Fibroblast of pulmonary artery (primary cell): Measurements from ENCODE around the gene ERFL.

Experiments used
- DNase-seq: peaks from one replicate; pipeline ENCODE4 v3.0.0-alpha.2; 2010; ENCODE audit warnings: low read depth
- H3K4me3 ChIP-seq: replicated peaks from 2 replicates; pipeline ENCODE4 v1.5.1; 2011; ENCODE audit warnings: low read depth, mild to moderate bottlenecking, control low read depth, low read length, moderate library complexity
- TF ChIP-seq, protein P1 (sequence below): IDR thresholded peaks from 2 replicates; pipeline ENCODE4 v1.5.1; 2011; ENCODE audit warnings: mild to moderate bottlenecking, control low read depth, low read length, inconsistent platforms; ENCODE audit errors: missing control alignments

ERFL gene

DNA sequence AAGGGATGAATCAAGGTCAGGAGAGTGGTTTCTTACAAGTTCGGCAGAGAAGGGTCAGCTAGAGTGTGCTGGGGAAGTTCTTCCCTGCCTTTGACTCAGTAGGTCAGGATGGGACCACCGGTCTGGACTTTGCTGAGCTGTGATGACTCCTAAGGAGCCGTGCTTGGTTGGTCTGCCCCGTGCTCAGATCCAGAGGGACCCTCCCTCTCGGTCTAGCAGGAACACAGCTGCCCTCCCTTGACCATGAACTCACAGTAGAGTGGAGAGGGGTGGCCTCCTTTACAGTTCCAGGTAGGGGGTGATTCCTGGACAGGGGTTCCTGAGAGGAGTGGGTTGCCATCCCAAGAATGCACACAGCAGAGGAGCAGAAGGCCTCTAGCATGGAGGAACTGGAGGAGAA lies 63.9 kb downstream of the ERFL start:
- DNase-seq, result no peak
- TF ChIP-seq, protein P1, sequence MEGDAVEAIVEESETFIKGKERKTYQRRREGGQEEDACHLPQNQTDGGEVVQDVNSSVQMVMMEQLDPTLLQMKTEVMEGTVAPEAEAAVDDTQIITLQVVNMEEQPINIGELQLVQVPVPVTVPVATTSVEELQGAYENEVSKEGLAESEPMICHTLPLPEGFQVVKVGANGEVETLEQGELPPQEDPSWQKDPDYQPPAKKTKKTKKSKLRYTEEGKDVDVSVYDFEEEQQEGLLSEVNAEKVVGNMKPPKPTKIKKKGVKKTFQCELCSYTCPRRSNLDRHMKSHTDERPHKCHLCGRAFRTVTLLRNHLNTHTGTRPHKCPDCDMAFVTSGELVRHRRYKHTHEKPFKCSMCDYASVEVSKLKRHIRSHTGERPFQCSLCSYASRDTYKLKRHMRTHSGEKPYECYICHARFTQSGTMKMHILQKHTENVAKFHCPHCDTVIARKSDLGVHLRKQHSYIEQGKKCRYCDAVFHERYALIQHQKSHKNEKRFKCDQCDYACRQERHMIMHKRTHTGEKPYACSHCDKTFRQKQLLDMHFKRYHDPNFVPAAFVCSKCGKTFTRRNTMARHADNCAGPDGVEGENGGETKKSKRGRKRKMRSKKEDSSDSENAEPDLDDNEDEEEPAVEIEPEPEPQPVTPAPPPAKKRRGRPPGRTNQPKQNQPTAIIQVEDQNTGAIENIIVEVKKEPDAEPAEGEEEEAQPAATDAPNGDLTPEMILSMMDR, result no peak
- no peak overlapping the region for H3K4me3 ChIP-seq

DNA sequence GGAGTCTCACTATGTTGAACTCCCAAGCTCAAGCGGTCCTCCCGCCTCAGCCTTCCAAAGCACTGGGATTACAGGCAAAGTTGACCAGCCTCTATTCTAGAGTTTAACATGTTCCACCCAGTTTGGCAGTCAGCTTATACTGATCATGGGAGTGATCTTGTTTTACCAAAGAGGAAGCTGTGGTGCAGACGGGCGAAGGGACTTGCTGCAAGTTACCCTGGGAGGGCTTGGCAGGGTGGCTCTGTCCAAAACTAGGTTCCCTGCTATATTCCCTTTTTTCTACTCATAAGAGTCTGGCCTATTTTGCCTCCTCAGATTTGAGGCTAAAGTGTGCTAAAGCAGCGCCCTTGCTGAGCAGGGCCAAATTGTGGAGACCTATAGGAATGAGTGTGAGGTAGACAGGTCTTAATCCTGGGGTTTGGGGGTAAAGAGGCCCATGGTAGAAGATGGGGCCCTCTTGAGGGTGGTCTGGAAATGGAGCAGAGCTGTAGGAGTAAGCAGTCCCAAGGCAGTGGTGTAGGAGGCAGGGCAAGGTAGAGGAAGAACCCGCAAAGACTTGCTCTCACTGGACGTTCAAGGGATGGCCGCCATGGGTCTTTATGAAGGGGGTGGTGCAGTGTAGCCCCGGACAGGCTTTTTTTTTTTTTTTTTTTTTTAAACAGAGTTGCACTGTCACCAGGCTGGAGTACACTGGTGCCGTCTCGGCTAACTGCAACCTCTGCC lies 64.9 kb downstream of the ERFL start:
- H3K4me3 ChIP-seq, result no peak overlapping the region
- TF ChIP-seq, protein P1, result no peak
- no peak for DNase-seq

DNA sequence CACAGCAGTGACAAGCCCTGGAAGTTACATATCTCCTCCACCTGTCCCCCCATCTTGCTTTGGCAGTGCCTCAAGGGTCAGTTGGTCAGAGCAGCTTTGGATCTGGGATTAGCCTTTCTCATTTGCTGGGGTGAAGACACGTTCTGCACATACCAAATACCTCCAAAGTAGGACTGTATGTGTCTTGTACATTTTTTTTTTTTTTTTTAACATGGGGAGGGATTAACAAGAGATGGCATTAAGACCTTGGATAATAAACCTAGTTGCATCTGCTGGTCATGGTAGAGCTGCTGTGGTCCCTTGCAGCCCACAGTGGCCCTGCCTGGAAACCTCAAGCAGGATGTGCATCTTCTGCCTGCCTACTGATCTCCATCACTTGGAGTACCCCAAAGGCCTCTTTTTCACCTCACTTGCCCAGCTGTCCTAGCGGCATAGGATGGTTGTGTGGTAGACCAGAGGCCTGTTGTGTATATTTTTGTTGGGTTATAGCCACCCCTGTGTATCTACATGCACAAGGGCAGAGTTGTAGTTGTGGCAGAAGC lies 65.7 kb downstream of the ERFL start:
- H3K4me3 ChIP-seq, result peak overlapping the region; percentile 98
- no peak for DNase-seq
- TF ChIP-seq, protein P1, result no peak

DNA sequence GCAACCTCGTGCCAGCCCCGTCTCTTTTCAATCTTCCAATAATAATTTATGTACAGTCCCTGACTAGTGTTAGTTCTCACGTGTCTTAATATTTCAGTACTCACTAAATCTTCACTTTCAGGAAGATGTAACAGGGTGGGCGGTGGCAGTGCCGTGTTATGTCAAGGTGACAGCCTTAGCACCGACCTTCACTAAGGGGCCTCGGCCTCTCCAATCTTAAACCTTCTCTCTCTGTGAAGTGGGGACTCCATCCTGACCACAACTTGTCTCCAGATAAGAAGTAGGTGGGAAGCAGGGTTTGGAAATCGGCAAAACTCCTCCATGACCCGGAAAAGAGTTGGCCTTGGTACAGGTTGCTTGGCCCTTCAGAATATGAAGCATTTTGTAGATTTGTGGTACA lies 66.4 kb downstream of the ERFL start:
- no peak for DNase-seq
- TF ChIP-seq, protein P1, result no peak
- peak overlapping the region; percentile 98 for H3K4me3 ChIP-seq

DNA sequence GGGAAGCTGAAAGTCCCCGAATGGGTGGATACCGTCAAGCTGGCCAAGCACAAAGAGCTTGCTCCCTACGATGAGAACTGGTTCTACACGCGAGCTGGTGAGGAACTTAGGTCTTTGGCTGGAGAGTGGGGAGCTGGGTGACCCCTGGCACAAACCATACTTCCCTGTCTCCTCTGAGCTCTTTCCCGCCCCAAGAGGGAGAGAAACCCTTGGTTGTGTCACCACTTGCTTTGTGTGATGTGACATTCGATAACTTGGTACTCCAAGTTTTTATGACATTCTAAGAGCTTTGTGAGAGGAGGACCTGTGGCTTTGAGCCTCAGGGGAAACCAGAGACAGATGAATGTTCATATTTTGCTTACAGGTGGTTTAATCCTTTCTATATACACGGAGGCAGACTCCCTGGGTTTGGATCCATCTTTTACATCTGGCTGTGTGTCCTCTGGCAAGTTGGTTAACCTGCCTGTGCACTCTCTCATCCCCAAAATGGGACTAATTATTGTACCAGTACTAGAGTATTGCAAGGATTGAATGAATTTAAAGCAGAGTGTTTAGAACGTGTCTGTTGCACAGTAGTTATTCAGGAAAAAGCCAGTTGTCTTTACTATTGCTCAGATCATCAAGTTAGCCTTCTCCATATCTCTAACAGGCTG lies 67.0 kb downstream of the ERFL start:
- TF ChIP-seq, protein P1, result no peak
- DNase-seq, result no peak
- peak overlapping the region; percentile 98 for H3K4me3 ChIP-seq

DNA sequence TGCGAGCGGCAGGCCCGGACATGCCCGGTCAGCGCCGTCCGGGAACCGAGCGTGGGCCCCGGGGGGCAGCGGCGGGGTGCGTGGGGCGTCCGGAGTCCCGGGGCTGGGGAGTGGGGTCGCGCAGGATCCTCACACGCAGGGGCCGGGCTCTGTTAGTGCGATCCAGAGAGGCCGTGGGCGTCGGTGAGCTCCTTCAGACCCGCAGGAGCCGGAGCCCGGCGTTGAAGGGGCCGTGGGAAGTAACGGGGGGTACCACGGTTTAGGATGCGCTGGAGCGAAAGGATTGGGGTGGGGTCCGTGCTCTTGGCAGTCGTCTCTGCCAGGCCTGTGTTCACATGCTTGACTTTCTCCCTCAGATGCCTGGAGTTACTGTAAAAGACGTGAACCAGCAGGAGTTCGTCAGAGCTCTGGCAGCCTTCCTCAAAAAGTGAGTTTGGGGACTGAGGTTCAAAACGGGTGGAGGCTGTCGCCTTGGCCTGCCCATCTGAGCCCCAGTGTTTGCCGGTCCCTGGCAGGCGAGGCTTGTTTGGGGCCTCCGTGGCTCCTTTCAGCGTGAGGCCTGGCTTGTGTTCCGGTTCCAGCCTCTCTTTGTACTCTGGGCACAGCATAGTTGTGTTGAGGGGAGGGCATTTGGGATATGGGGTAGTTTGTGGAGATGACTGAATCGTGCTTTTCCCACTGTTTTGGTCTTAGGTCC lies 67.7 kb downstream of the ERFL start:
- TF ChIP-seq, protein P1, result no peak
- no peak for DNase-seq

More for the DNA sequence above, 67.7 kb downstream of the ERFL start:
- peak overlapping the region; percentile 98 for H3K4me3 ChIP-seq
